ENCODE measurements around the gene ZFP62. TPM values are rescaled to one million over a fixed set of nuclear protein-coding genes. Genes with fewer than 3 reads are reported as not detected.

ZFP62 gene
- total and polyA plus RNA-seq, 2 of the 8 experiments (the other 6 are each of a cell fraction or from before 2014, with no cell fraction given): 9.3 to 38.5 TPM

GRCh38 chr5:180831139-180832093 lies 29.7 kb downstream of the ZFP62 start (continued):
- TF ChIP-seq POLR2A (IDR thresholded peaks at IDR 0.05; ENCODE audit: control extremely low read depth in 1 of 2, low read depth in 2 of 2, low read length in 2 of 2) (peak; percentile 12 to 56), POU5F1 (IDR thresholded peaks at IDR 0.05; ENCODE audit: low read depth, low read length) (no peak), BRCA1 (IDR thresholded peaks at IDR 0.05; ENCODE audit: low read depth, low read length) (no peak), KDM1A (IDR thresholded peaks at IDR 0.05; ENCODE audit: borderline replicate concordance, low read length) (no peak), CTCF (IDR thresholded peaks at IDR 0.05; ENCODE audit: control extremely low read depth in 1 of 3, insufficient read depth in 1 of 3, low read depth in 1 of 3, low read length in 3 of 3) (peak in 1 of 3 experiments; percentile 2; a peak in 1 of 4 replicates), SIN3A (conservative IDR thresholded peaks at IDR 0.05 in 1 of 2, IDR thresholded peaks at IDR 0.05 in 1 of 2; ENCODE audit: low read depth in 1 of 2, low read length in 2 of 2) (peak in 1 of 2 experiments; percentile 25; a peak in 1 of 4 replicates), GABPA (IDR thresholded peaks at IDR 0.05; ENCODE audit: borderline replicate concordance, insufficient read depth, low read length) (no peak), ATF3 (IDR thresholded peaks at IDR 0.05; ENCODE audit: insufficient read depth, low read depth, low read length) (no peak), RNF2 (IDR thresholded peaks at IDR 0.05; ENCODE audit: borderline replicate concordance, low read depth, low read length, missing control alignments, poor library complexity, severe bottlenecking) (no peak), MAX (IDR thresholded peaks at IDR 0.05) (peak; percentile 99), TCF12 (IDR thresholded peaks at IDR 0.05; ENCODE audit: low read depth, low read length) (no peak), SIRT6 (IDR thresholded peaks at IDR 0.05; ENCODE audit: low read length) (no peak), YY1 (IDR thresholded peaks at IDR 0.05; ENCODE audit: low read depth, low read length) (peak; percentile 94), SP1 (IDR thresholded peaks at IDR 0.05; ENCODE audit: low read depth, low read length) (0 out of 2 replicates have a peak, but pooled peaks have one; percentile 27), KDM4A (IDR thresholded peaks at IDR 0.05; ENCODE audit: low read depth, low read length, severe bottlenecking) (peak; percentile 50), ASH2L (IDR thresholded peaks at IDR 0.05; ENCODE audit: low read length) (peak; percentile 81), POLR2AphosphoS5 (IDR thresholded peaks at IDR 0.05; ENCODE audit: low read depth, low read length) (peak; percentile 70; the same call in 1 of the 2 replicates)

All from H1 (cell line).